Type B pancreatic cell (in vitro differentiated cells): Measurements from ENCODE around the gene CCDC88B. TPM values are rescaled to one million over a fixed set of nuclear protein-coding genes. Genes with fewer than 3 reads are reported as not detected.
A peak's percentile ranks its signal among the peaks of the same experiment; 100 is the strongest.

Experiments
- DNase-seq: peaks from one replicate; pipeline ENCODE4 v3.0.0; 2021; ENCODE audit warnings: mixed read lengths; ENCODE audit not compliant: unreplicated experiment; ENCODE audit errors: extremely low spot score
- H3K27ac Mint-ChIP-seq: 2 replicates; pipeline ENCODE4 v1.8.0; 2021; ENCODE audit warnings: mild to moderate bottlenecking, mixed read lengths
- H3K27me3 Mint-ChIP-seq: 2 replicates; pipeline ENCODE4 v1.8.0; 2021; ENCODE audit warnings: mixed read lengths
- H3K36me3 Mint-ChIP-seq: 2 replicates; pipeline ENCODE4 v1.8.0; 2021; ENCODE audit warnings: mixed read lengths
- H3K4me1 Mint-ChIP-seq: one replicate; pipeline ENCODE4 v1.8.0; 2021; ENCODE audit warnings: mixed read lengths; ENCODE audit not compliant: unreplicated experiment
- H3K4me3 Mint-ChIP-seq: 2 replicates; pipeline ENCODE4 v1.8.0; 2021; ENCODE audit warnings: mild to moderate bottlenecking, mixed read lengths
- H3K9me3 Mint-ChIP-seq: 2 replicates; pipeline ENCODE4 v1.8.0; 2021; ENCODE audit warnings: mixed read lengths
- CTCF ChIP-seq: fragments of 200-600 bp; sonication (generic); conservative IDR thresholded peaks from 2 replicates; pipeline ENCODE4 v1.5.0; 2021; ENCODE audit warnings: antibody characterized with exemption, mild to moderate bottlenecking
- long read RNA-seq: library from polyadenylated mRNA; unstranded; transcript quantifications from one replicate; pipeline ENCODE4 v2.0.0, GENCODE V29; 2020
- total RNA-seq: library from RNA; stranded (reverse); gene quantifications from 2 replicates; pipeline ENCODE4 v1.2.1, GENCODE V29; 2021; ENCODE audit warnings: low replicate concordance

Gene CCDC88B
- total RNA-seq = 2.8 and 3.1 TPM in 2 replicates
- long read RNA-seq = 0 reads

- Mint-ChIP-seq H3K4me3 (no peak within 1 kb of the TSS), H3K36me3 (no peaks in the 10 kb centered on the region), H3K27ac (peak within 1 kb of the TSS; percentile 71)
These were observed at the start of gene CCDC88B for GRCh38 chr11:64339754-64340408. TSS of gene CCDC88B (plus strand) at chr11:64340204. CDS start at chr11:64340267, 63 bp downstream.

GRCh38 chr11:64290352-64291261 lies 49.4 kb upstream of the CCDC88B start:
- Mint-ChIP-seq H3K4me1 (peaks cover 9% of the 10 kb centered on the region), H3K27ac (no peak overlapping the region), H3K27me3 (peaks cover 56% of the 10 kb centered on the region), H3K36me3 (peaks cover 10% of the 10 kb centered on the region), H3K9me3 (no peaks in the 10 kb centered on the region), H3K4me3 (peak overlapping the region; percentile 81)
- DNase-seq = no peak
- TF ChIP-seq CTCF = no peak

More at GRCh38 chr11:64339754-64340408, at the start of gene CCDC88B:
- H3K9me3 Mint-ChIP-seq = no peaks in the 10 kb centered on the region
- peaks cover 7% of the 10 kb centered on the region for H3K27me3 Mint-ChIP-seq
- H3K4me1 Mint-ChIP-seq = peaks cover 8% of the 10 kb centered on the region
- DNase-seq = no peak
- no peak for TF ChIP-seq CTCF

- H3K36me3 Mint-ChIP-seq = peaks cover 10% of the 10 kb centered on the region
- DNase-seq = no peak
- H3K27ac Mint-ChIP-seq = no peak within 1 kb of the TSS
- no peak for TF ChIP-seq CTCF
- peaks cover 63% of the 10 kb centered on the region for H3K27me3 Mint-ChIP-seq
- H3K9me3 Mint-ChIP-seq = no peaks in the 10 kb centered on the region
- H3K4me3 Mint-ChIP-seq = peak within 1 kb of the TSS; percentile 81
- H3K4me1 Mint-ChIP-seq = peaks cover 9% of the 10 kb centered on the region
These were observed 48.7 kb upstream of the CCDC88B start, which contains the start of gene KCNK4 for GRCh38 chr11:64291262-64291751. TSS of gene KCNK4 (plus strand) at chr11:64291302. CDS start at chr11:64293019, 1,717 bp downstream.

GRCh38 chr11:64291752-64292459 lies 48.1 kb upstream of the CCDC88B start:
- peaks cover 69% of the 10 kb centered on the region for H3K27me3 Mint-ChIP-seq
- no peak for DNase-seq
- peaks cover 10% of the 10 kb centered on the region for H3K36me3 Mint-ChIP-seq
- H3K9me3 Mint-ChIP-seq = no peaks in the 10 kb centered on the region
- no peak for TF ChIP-seq CTCF
- no peak overlapping the region for H3K27ac Mint-ChIP-seq
- H3K4me1 Mint-ChIP-seq = peaks cover 3% of the 10 kb centered on the region
- no peak overlapping the region for H3K4me3 Mint-ChIP-seq

- Mint-ChIP-seq H3K27ac (no peak overlapping the region), H3K9me3 (no peaks in the 10 kb centered on the region), H3K4me1 (no peaks in the 10 kb centered on the region), H3K4me3 (peak overlapping the region; percentile 54), H3K27me3 (peaks cover 76% of the 10 kb centered on the region), H3K36me3 (peaks cover 10% of the 10 kb centered on the region)
- DNase-seq = no peak
- TF ChIP-seq CTCF = no peak
These were observed 47.3 kb upstream of the CCDC88B start for GRCh38 chr11:64292460-64293254.
